Natural killer cell (primary cell): ENCODE data around the gene RMRP. TPM values are rescaled to one million over a fixed set of nuclear protein-coding genes. Genes with fewer than 3 reads are reported as not detected.

Experiments used
- ATAC-seq, 3 donors: fragments of 150-1000 bp in 2 of 3; fragments of 200-7000 bp in 1 of 3; cut with Tn5 transposase; 1 replicate in 1 of 3; 2 replicates in 2 of 3; pipeline ENCODE4 v1.10.0; 2021; ENCODE audit warnings: mild to moderate bottlenecking in 2 of 3, moderate library complexity in 2 of 3
- DNase-seq, 2 donors: peaks; one replicate each; pipeline versions ENCODE4 v3.0.0 to v3.0.0-alpha.2; 2013 to 2021; ENCODE audit warnings: mixed read lengths in 1 of 2
- H3K27ac ChIP-seq: one replicate; pipeline ENCODE4 v1.5.1; 2013; ENCODE audit warnings: mild to moderate bottlenecking, low read length
- H3K27me3 ChIP-seq: one replicate; pipeline ENCODE4 v1.6.1; 2013; ENCODE audit warnings: low read length; ENCODE audit not compliant: control insufficient read depth, insufficient read depth
- H3K36me3 ChIP-seq: one replicate; pipeline ENCODE4 v1.6.1; 2013; ENCODE audit warnings: low read length; ENCODE audit not compliant: control insufficient read depth, insufficient read depth
- H3K4me1 ChIP-seq: one replicate; pipeline ENCODE4 v1.6.1; 2013; ENCODE audit warnings: low read length; ENCODE audit not compliant: control insufficient read depth, insufficient read depth
- H3K4me3 ChIP-seq: one replicate; pipeline ENCODE4 v1.5.1; 2013; ENCODE audit warnings: low read length
- H3K9me3 ChIP-seq: one replicate; pipeline ENCODE4 v1.6.1; 2013; ENCODE audit warnings: low read length; ENCODE audit not compliant: control insufficient read depth, insufficient read depth
- H3K27ac Mint-ChIP-seq, 2 donors: one replicate each; pipeline ENCODE4 v1.8.0; 2022; ENCODE audit warnings: mild to moderate bottlenecking in 2 of 2, mixed read lengths in 2 of 2, moderate library complexity in 1 of 2
- H3K27me3 Mint-ChIP-seq, 2 donors: one replicate each; pipeline ENCODE4 v1.8.0; 2022; ENCODE audit warnings: low read depth in 2 of 2, mixed read lengths in 2 of 2
- H3K36me3 Mint-ChIP-seq: one replicate; pipeline ENCODE4 v1.8.0; 2022; ENCODE audit warnings: mixed read lengths
- H3K4me1 Mint-ChIP-seq, 2 donors: one replicate each; pipeline ENCODE4 v1.8.0; 2022; ENCODE audit warnings: mixed read lengths in 2 of 2
- H3K4me3 Mint-ChIP-seq: one replicate; pipeline ENCODE4 v1.8.0; 2022; ENCODE audit warnings: mild to moderate bottlenecking, moderate library complexity, mixed read lengths
- H3K9me3 Mint-ChIP-seq, 2 donors: one replicate each; pipeline ENCODE4 v1.8.0; 2022; ENCODE audit warnings: mixed read lengths in 2 of 2
- WGBS: methylation state at CpG from one replicate; pipeline ENCODE4 v1.1.7; 2013; ENCODE audit warnings: missing lambda C conversion rate; ENCODE audit not compliant: insufficient coverage; 5-methylcytosine and 5-hydroxymethylcytosine counted together
- intact Hi-C: fragments of 100-400 bp; cut with micrococcal nuclease; formaldehyde crosslinking; loops from one replicate; pipeline ENCODE4 v1.14.2; 2022
- total RNA-seq, 4 donors: library from RNA; stranded (reverse); fragments of 120-200 nt in 1 of 4; gene quantifications; one replicate each; pipeline versions ENCODE4 v1.2.3 to v1.2.4, GENCODE V29; 2013 to 2022
- TF ChIP-seq, protein P1 (sequence below): fragments of 200-600 bp; IDR thresholded peaks from one replicate; pipeline ENCODE4 v1.8.0; 2022; ENCODE audit warnings: antibody characterized with exemption

Gene RMRP
- total RNA-seq, 3 donors from 2014 or later (not counting 1 experiment from before 2014, with no cell fraction given) = 5,042 to 6,602 (median 5,874) TPM

DNA sequence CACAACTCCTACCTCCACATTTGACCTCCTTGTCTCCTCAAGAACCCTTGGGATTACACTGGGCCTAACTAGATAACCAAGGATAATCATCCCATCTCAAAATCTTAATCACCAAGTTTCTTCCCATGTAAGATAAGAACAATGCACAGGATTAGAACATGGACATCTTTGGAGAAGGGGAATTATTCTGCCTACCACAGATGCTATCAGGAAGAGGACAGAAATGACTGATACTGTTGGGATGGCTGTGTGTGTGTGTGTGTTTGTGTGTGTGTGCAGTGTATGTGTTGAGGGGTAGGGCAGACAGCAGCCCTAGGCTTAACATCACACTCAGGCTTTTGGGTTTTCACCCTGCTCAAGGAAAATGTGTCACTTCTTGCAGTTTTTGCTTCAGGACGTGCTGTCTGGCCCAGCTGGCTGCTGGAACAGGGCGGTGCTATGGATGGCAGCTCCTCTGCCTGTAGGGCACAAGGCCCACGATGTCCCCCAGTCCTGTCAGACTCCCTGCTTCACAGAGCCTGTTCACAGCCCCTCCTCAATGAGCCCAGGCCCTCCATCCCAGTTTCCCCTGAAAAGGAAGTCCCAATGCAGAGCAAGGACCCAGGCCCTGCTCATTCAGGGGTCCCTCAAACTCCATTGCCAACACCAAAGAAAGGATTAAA, 23.7 kb upstream of the RMRP start:
- H3K27me3 ChIP-seq = peaks cover under 1% of the 10 kb centered on the region
- ATAC-seq (no peak), DNase-seq (no peak)
- H3K4me1 ChIP-seq = peaks cover under 1% of the 10 kb centered on the region
- 81% methylated on average over 3 of the region's 3 CpGs for WGBS
- TF ChIP-seq, protein P1, sequence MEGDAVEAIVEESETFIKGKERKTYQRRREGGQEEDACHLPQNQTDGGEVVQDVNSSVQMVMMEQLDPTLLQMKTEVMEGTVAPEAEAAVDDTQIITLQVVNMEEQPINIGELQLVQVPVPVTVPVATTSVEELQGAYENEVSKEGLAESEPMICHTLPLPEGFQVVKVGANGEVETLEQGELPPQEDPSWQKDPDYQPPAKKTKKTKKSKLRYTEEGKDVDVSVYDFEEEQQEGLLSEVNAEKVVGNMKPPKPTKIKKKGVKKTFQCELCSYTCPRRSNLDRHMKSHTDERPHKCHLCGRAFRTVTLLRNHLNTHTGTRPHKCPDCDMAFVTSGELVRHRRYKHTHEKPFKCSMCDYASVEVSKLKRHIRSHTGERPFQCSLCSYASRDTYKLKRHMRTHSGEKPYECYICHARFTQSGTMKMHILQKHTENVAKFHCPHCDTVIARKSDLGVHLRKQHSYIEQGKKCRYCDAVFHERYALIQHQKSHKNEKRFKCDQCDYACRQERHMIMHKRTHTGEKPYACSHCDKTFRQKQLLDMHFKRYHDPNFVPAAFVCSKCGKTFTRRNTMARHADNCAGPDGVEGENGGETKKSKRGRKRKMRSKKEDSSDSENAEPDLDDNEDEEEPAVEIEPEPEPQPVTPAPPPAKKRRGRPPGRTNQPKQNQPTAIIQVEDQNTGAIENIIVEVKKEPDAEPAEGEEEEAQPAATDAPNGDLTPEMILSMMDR = no peak
- Mint-ChIP-seq H3K4me1 (peaks cover 1% of the 10 kb centered on the region in 2 donors), H3K36me3 (no peaks in the 10 kb centered on the region), H3K27me3 (no peaks in the 10 kb centered on the region), H3K27ac (no peak overlapping the region), H3K4me3 (no peak overlapping the region), H3K9me3 (no peaks in the 10 kb centered on the region)
- no peaks in the 10 kb centered on the region for H3K9me3 ChIP-seq
- no peak overlapping the region for H3K4me3 ChIP-seq
- intact Hi-C loops = no loop called here
- H3K36me3 ChIP-seq = peaks cover 4% of the 10 kb centered on the region
- no peak overlapping the region for H3K27ac ChIP-seq

DNA sequence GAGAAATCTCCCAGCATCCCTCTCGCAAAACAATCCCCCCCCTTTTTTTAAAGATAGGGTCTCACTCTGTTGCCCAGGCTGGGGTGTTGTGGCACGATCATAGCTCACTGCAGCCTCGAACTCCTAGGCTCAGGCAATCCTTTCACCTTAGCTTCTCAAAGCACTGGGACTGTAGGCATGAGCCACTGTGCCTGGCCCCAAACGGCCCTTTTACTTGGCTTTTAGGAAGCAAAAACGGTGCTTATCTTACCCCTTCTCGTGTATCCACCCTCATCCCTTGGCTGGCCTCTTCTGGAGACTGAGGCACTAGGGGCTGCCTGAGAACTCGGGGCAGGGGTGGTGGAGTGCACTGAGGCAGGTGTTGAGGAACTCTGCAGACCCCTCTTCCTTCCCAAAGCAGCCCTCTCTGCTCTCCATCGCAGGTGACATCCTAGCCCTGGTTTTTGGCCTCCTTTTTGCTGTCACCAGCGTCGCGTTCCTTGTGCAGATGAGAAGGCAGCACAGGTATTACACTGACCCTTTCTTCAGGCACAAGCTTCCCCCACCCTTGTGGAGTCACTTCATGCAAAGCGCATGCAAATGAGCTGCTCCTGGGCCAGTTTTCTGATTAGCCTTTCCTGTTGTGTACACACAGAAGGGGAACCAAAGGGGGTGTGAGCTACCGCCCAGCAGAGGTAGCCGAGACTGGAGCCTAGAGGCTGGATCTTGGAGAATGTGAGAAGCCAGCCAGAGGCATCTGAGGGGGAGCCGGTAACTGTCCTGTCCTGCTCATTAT, 22.7 kb upstream of the RMRP start:
- Histone ChIP-seq H3K36me3 (peaks cover 4% of the 10 kb centered on the region), H3K27ac (no peak overlapping the region), H3K9me3 (no peaks in the 10 kb centered on the region), H3K27me3 (peaks cover 8% of the 10 kb centered on the region), H3K4me1 (peaks cover 9% of the 10 kb centered on the region), H3K4me3 (no peak overlapping the region)
- Mint-ChIP-seq H3K27me3 (peaks cover 0 to 3% of the 10 kb centered on the region in 2 donors), H3K4me3 (no peak overlapping the region), H3K36me3 (no peaks in the 10 kb centered on the region), H3K9me3 (no peaks in the 10 kb centered on the region), H3K4me1 (peaks cover 5 to 10% of the 10 kb centered on the region in 2 donors), H3K27ac (no peak overlapping the region)
- ATAC-seq (no peak), DNase-seq (no peak)
- intact Hi-C loops = no loop called here
- TF ChIP-seq, protein P1 = no peak
- WGBS = 78% methylated on average over 14 of the region's 15 CpGs

- H3K36me3 Mint-ChIP-seq = no peaks in the 10 kb centered on the region
- H3K4me3 ChIP-seq = no peak overlapping the region
- peaks cover 14% of the 10 kb centered on the region for H3K4me1 ChIP-seq
- H3K9me3 Mint-ChIP-seq = no peaks in the 10 kb centered on the region
- TF ChIP-seq, protein P1 = no peak
- peaks cover 5 to 11% of the 10 kb centered on the region in 2 donors for H3K4me1 Mint-ChIP-seq
- intact Hi-C loops = no loop called here
- no peaks in the 10 kb centered on the region for H3K36me3 ChIP-seq
- no peak overlapping the region for H3K4me3 Mint-ChIP-seq
- no peak overlapping the region for H3K27ac Mint-ChIP-seq
- WGBS = 94% methylated on average over 7 of the region's 8 CpGs
- no peaks in the 10 kb centered on the region for H3K9me3 ChIP-seq
- ATAC-seq (no peak), DNase-seq (no peak)
- H3K27me3 Mint-ChIP-seq = peaks cover 1 to 3% of the 10 kb centered on the region in 2 donors
- no peak overlapping the region for H3K27ac ChIP-seq
- peaks cover 8% of the 10 kb centered on the region for H3K27me3 ChIP-seq
These were observed 22.0 kb upstream of the RMRP start for GRCh38 chr9:35679766-35680330.
